HG02852 (cell line): ENCODE results near the gene HDDC3.

Source experiments
- ATAC-seq: cut with Tn5 transposase; IDR thresholded peaks from one replicate; pipeline ENCODE4 v1.9.1; 2021; ENCODE audit warnings: mild to moderate bottlenecking, moderate library complexity; ENCODE audit not compliant: unreplicated experiment

The HDDC3 gene

GRCh38 chr15:90892498-90893174 is 39.7 kb downstream of the HDDC3 start:
- ATAC-seq: no peak

DNA sequence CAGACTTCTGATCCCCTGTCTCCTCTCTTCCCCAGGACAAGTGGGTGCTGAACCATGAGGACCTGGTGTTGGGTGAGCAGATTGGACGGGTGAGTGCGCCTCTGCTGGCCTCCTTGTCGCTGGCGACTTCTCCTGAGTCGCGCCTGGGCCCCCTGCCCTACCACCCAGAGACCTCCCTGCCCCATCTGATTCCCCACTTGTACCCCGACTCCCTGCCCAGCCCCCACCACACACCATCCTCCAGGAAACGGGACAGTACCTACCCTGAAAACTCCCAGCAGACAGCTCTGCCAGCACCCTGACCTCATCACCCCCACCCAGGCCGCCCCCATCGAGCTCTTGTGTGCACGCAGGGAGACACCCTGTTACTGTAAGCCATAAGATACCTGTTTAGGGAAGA is 40.3 kb downstream of the HDDC3 start:
- no peak for ATAC-seq

DNA sequence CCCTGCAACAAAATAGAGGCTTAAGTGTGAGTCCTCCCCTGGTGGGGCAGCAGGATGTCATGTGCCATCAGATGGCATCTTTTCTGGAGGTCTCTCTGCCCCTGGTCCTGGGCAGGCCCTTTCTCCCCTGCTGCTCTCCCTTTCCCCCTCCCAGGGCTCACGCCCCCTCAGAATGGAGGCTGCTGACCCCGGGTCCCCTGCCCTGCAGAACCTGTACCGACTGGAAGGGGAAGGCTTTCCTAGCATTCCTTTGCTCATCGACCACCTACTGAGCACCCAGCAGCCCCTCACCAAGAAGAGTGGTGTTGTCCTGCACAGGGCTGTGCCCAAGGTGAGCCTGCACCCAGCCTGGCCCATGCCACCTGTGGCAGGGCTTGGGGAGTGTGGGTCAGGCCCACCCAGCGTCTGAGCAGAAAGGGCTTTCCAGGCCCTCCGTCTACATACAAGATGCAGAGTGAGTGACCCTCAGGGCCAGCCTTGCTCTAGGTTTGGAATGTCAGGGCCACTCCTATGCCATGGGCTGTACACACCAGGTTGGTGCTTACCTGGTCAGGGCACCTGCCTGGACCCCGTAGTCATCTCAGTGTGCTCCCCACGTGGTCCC is 40.9 kb downstream of the HDDC3 start:
- ATAC-seq: no peak

- no peak for ATAC-seq
Measured at GRCh38 chr15:90890839-90891238, 41.5 kb downstream of the HDDC3 start.

DNA sequence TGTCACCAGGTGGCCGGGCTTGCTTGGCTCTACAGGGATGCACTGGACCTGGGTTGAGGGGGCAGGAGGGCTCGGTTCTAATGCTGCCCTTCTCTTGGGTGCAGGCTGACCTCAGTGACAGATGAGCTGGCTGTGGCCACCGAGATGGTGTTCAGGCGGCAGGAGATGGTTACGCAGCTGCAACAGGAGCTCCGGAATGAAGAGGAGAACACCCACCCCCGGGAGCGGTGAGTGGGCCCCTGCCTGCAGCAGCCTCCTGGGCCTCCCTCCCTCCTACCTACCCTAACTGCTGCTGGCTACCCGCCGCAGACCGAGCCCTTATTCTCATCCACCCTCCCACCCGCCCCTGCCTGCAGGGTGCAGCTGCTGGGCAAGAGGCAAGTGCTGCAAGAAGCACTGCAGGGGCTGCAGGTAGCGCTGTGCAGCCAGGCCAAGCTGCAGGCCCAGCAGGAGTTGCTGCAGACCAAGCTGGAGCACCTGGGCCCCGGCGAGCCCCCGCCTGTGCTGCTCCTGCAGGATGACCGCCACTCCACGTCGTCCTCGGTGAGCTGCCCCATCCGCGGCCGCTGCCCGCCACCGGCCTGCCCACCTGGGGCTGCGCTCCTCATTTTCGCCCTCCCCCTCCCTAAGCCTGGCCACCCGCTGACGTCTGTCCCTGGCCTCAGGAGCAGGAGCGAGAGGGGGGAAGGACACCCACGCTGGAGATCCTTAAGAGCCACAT is 42.5 kb downstream of the HDDC3 start:
- no peak for ATAC-seq

- ATAC-seq: no peak
Measured at GRCh38 chr15:90889313-90889730, 43.0 kb downstream of the HDDC3 start.

DNA sequence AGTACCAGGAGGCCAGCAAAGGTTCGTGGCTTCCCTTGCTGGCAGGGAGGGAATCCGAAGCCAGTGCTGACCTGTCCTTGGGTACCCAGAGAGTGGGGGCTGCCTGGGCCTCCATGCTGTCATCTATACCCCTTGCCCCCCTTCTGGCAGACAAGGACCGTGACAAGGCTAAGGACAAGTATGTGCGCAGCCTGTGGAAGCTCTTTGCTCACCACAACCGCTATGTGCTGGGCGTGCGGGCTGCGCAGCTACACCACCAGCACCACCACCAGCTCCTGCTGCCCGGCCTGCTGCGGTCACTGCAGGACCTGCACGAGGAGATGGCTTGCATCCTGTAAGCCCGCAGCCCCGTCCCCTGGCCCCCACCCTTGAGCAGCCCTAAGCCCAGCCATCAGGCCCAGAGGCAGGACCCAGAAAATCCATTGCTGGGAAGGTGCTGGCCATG is 45.3 kb downstream of the HDDC3 start:
- no peak for ATAC-seq

DNA sequence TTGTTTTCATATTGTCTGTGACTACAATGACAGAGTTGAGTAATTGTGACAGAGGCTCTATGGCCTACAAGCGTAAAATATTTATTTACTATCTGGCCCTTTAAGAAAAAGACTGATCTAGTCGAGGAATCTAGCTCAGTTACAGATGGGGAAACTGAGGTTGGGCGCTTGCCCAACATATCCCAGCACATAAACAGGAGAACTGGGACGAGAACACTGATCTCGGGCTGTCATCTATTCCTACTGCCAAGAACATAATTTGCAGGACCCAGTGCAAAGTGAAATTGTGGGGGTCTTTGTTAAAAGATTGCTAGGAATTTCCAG is 46.1 kb downstream of the HDDC3 start:
- no peak for ATAC-seq

- peak; percentile 36 for ATAC-seq
Measured at GRCh38 chr15:90885432-90886290, 46.7 kb downstream of the HDDC3 start.

- ATAC-seq: no peak
Measured at GRCh38 chr15:90884719-90885431, 47.5 kb downstream of the HDDC3 start.

DNA sequence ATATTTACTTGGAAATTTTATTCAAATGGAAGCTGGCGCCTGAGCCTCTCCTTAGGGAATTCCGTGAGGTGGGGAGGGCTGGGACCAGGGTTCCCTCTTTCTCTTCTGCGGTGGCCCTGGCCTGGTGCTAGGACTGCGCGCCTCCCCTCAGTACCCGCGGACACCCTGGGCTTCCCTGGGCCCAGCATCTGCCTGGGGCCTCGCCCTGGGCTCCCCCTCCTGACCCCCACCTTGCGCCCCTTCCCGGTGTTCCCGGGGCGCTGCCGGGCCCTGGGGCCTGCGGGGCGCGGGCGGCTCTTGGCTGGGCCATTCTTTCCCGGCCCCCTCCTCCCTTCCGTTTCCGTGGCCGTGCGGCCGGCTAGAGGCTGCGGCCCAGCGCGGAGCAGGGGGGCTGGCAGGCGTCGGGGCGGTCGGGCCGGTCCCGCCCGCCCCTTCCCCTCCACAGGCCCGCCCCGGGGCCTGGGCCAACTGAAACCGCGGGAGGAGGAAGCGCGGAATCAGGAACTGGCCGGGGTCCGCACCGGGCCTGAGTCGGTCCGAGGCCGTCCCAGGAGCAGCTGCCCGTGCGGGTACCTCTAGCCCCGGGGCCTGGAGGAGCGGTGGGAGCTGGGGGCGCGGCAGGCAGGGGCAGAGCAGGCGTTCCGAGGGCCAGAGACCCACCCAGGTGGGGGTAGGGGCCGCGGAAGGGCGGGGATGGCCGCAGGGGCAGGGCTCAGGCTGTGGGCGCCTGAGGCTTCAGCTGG is 48.2 kb downstream of the HDDC3 start, which contains the start of gene FES:
Gene FES, plus strand, starts transcription at position 529 of the 743 bp plus-strand sequence. CDS start 542 bp downstream, outside the sequence.
- ATAC-seq: no peak

DNA sequence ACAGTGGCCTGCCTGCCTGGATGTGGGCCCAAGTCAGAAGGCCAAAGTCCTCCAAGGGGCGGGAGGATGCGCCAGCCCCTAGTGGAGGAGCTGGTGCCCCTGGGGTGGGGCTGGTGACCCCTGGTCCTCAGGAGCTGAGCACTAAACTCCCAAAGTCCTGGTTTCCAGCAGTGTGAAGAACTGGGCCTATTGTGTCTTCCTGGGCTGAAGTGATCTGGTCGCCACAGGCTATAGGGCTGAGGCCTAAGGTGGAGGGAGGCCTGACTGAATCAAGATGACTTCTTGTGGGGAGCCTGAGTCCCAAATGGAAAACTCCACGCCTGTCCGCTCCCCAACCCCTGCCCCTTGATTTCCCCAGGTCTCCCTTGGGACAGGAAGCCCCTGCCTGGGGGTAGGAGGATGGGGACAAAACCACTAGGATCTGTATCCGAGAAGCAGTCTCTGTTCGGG is 48.8 kb downstream of the HDDC3 start:
- ATAC-seq: no peak

DNA sequence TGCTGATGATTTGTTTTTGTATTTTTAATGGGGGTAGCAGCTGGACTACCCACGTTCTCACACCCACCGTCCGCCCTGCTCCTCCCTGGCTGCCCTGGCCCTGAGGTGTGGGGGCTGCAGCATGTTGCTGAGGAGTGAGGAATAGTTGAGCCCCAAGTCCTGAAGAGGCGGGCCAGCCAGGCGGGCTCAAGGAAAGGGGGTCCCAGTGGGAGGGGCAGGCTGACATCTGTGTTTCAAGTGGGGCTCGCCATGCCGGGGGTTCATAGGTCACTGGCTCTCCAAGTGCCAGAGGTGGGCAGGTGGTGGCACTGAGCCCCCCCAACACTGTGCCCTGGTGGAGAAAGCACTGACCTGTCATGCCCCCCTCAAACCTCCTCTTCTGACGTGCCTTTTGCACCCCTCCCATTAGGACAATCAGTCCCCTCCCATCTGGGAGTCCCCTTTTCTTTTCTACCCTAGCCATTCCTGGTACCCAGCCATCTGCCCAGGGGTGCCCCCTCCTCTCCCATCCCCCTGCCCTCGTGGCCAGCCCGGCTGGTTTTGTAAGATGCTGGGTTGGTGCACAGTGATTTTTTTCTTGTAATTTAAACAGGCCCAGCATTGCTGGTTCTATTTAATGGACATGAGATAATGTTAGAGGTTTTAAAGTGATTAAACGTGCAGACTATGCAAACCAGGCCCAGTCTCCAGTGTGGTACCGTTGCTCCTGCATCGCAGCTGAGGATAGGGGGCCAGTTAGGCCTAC is 49.4 kb downstream of the HDDC3 start:
- no peak for ATAC-seq

DNA sequence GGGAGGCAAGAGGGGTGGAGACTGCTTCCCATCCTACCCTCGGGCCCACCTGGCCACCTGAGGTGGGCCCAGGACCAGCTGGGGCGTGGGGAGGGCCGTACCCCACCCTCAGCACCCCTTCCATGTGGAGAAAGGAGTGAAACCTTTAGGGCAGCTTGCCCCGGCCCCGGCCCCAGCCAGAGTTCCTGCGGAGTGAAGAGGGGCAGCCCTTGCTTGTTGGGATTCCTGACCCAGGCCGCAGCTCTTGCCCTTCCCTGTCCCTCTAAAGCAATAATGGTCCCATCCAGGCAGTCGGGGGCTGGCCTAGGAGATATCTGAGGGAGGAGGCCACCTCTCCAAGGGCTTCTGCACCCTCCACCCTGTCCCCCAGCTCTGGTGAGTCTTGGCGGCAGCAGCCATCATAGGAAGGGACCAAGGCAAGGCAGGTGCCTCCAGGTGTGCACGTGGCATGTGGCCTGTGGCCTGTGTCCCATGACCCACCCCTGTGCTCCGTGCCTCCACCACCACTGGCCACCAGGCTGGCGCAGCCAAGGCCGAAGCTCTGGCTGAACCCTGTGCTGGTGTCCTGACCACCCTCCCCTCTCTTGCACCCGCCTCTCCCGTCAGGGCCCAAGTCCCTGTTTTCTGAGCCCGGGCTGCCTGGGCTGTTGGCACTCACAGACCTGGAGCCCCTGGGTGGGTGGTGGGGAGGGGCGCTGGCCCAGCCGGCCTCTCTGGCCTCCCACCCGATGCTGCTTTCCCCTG is 50.2 kb downstream of the HDDC3 start:
- no peak for ATAC-seq

GRCh38 chr15:90881181-90881977 is 51.0 kb downstream of the HDDC3 start:
- no peak for ATAC-seq

- no peak for ATAC-seq
Measured at GRCh38 chr15:90880381-90881145, 51.8 kb downstream of the HDDC3 start.
